B cell (primary cell): ENCODE results near the gene SFTPD. TPM values are rescaled to one million over a fixed set of nuclear protein-coding genes. Genes with fewer than 3 reads are reported as not detected.
"Not testable (repeated sequence)": the region's sequence is repeated elsewhere in the genome, so short reads cannot be mapped to it uniquely, and the experiment has no call there.

Experiments used
- ATAC-seq: fragments of 200-7000 bp; cut with Tn5 transposase; one replicate; pipeline ENCODE4 v1.10.0; 2021; ENCODE audit warnings: low read depth, mild to moderate bottlenecking, moderate number of reproducible peaks, moderate library complexity
- CTCF ChIA-PET: fragments of 350-600 bp; sonication (Branson Sonifier 250); formaldehyde crosslinking; loops from one replicate; lab custom pipeline; 2021; ENCODE audit warnings: antibody characterized with exemption, inconsistent platforms; lab: Charles Lee
- POLR2A ChIA-PET: fragments of 350-600 bp; sonication (Branson Sonifier 250); formaldehyde crosslinking; loops from one replicate; lab custom pipeline; 2021; ENCODE audit warnings: antibody characterized with exemption; lab: Charles Lee
- DNase-seq: peaks from one replicate; pipeline ENCODE4 v3.0.0; 2013
- H2AFZ ChIP-seq: 2 replicates; pipeline ENCODE4 v1.6.1; 2012; ENCODE audit warnings: mild to moderate bottlenecking, low read depth, low read length; ENCODE audit not compliant: insufficient read depth, poor library complexity, severe bottlenecking
- H3K27ac ChIP-seq, 2 donors: 1 replicate in 1 of 2; 2 replicates in 1 of 2; pipeline ENCODE4 v1.5.1; 2012 to 2013; ENCODE audit warnings: low read length in 2 of 2, mild to moderate bottlenecking in 2 of 2, moderate library complexity in 1 of 2
- H3K27me3 ChIP-seq, 4 experiments: fragments of 200-600 bp in 1 of 4; sonication (generic) in 1 of 4; replicated peaks in 1 of 4; 1 replicate in 2 of 4; 2 replicates in 2 of 4; pipeline versions ENCODE4 v1.6.1 to v1.7.0; 2013 to 2016; ENCODE audit warnings: low read length in 3 of 4, mild to moderate bottlenecking in 2 of 4, mixed read lengths in 1 of 4, moderate library complexity in 1 of 4; ENCODE audit not compliant: insufficient read depth in 4 of 4, control insufficient read depth in 3 of 4; ENCODE audit errors: control extremely low read depth in 1 of 4
- H3K36me3 ChIP-seq, 2 experiments: replicated peaks in 1 of 2; 1 replicate in 1 of 2; 2 replicates in 1 of 2; pipeline versions ENCODE4 v1.6.1 to v1.7.1; 2013; ENCODE audit warnings: low read length in 1 of 2; ENCODE audit not compliant: insufficient read depth in 2 of 2, control insufficient read depth in 1 of 2; ENCODE audit errors: control extremely low read depth in 1 of 2, extremely low read depth in 1 of 2
- H3K4me1 ChIP-seq, 2 donors: fragments of 200-600 bp in 1 of 2; sonication (generic) in 1 of 2; 1 replicate in 1 of 2; 2 replicates in 1 of 2; pipeline versions ENCODE4 v1.5.1 to v1.6.1; 2013 to 2017; ENCODE audit warnings: low read length in 2 of 2; ENCODE audit not compliant: control insufficient read depth in 2 of 2, insufficient read depth in 2 of 2
- H3K4me2 ChIP-seq: replicated peaks from 2 replicates; pipeline ENCODE3; 2012; ENCODE audit warnings: mild to moderate bottlenecking, low read depth, low read length; ENCODE audit not compliant: poor library complexity, severe bottlenecking
- H3K4me3 ChIP-seq, 5 experiments: fragments of 200-600 bp in 1 of 5; sonication (generic) in 1 of 5; 1 replicate in 3 of 5; 2 replicates in 2 of 5; pipeline versions ENCODE4 v1.5.1 to v1.7.0; 2011 to 2016; ENCODE audit warnings: low read length in 4 of 5, mild to moderate bottlenecking in 4 of 5, low read depth in 2 of 5, control low read depth in 1 of 5, moderate library complexity in 1 of 5; ENCODE audit not compliant: insufficient read depth in 1 of 5; ENCODE audit errors: control extremely low read depth in 1 of 5, extremely low read depth in 1 of 5
- H3K79me2 ChIP-seq: fragments of 200-600 bp; sonication (generic); one replicate; pipeline ENCODE4 v1.6.0; 2016; ENCODE audit warnings: low read length; ENCODE audit not compliant: control insufficient read depth, insufficient read depth
- H3K9ac ChIP-seq: fragments of 200-600 bp; sonication (generic); 2 replicates; pipeline ENCODE4 v1.6.1; 2017; ENCODE audit warnings: mild to moderate bottlenecking, low read length, moderate library complexity
- H3K9me3 ChIP-seq, 3 donors: one replicate each; pipeline versions ENCODE4 v1.6.1 to v1.7.1; 2013; ENCODE audit warnings: low read length in 2 of 3; ENCODE audit not compliant: control insufficient read depth in 2 of 3, insufficient read depth in 1 of 3; ENCODE audit errors: control extremely low read depth in 1 of 3
- H4K20me1 ChIP-seq: 2 replicates; pipeline ENCODE4 v1.6.0; 2012; ENCODE audit warnings: mild to moderate bottlenecking, low read length; ENCODE audit not compliant: insufficient read depth, control insufficient read depth, poor library complexity, severe bottlenecking
- H3K27ac Mint-ChIP-seq: one replicate; pipeline ENCODE4 v1.8.0; 2021; ENCODE audit warnings: mixed read lengths
- H3K27me3 Mint-ChIP-seq: one replicate; pipeline ENCODE4 v1.8.0; 2021; ENCODE audit warnings: mixed read lengths
- H3K4me1 Mint-ChIP-seq: one replicate; pipeline ENCODE4 v1.8.0; 2021; ENCODE audit warnings: mixed read lengths
- H3K4me3 Mint-ChIP-seq: one replicate; pipeline ENCODE4 v1.8.0; 2021; ENCODE audit warnings: mixed read lengths
- H3K9me3 Mint-ChIP-seq: one replicate; pipeline ENCODE4 v1.8.0; 2022; ENCODE audit warnings: mixed read lengths; ENCODE audit not compliant: insufficient read depth
- EZH2 ChIP-seq: IDR thresholded peaks from 2 replicates; pipeline ENCODE4 v1.6.1; 2012; ENCODE audit warnings: borderline replicate concordance, low read depth, mild to moderate bottlenecking, moderate library complexity, low read length; ENCODE audit not compliant: insufficient read depth, poor library complexity, severe bottlenecking
- WGBS: methylation state at CpG from one replicate; pipeline ENCODE4 v1.1.5; 2013; ENCODE audit warnings: missing lambda C conversion rate; ENCODE audit not compliant: insufficient coverage; 5-methylcytosine and 5-hydroxymethylcytosine counted together
- intact Hi-C: fragments of 100-400 bp; cut with micrococcal nuclease; formaldehyde crosslinking; loops from one replicate; pipeline ENCODE4 v1.10.0; 2022
- polyA plus RNA-seq: library from polyadenylated mRNA; depleted of rRNA; stranded (reverse); fragments of >200 nt; gene quantifications from 2 replicates; pipeline ENCODE4 v1.2.3, GENCODE V29; 2012
- total RNA-seq, 2 donors: library from RNA; stranded (reverse); fragments of 120-200 nt in 1 of 2; gene quantifications; 1 replicate in 1 of 2; 2 replicates in 1 of 2; pipeline versions ENCODE4 v1.2.3 to v1.2.4, GENCODE V29; 2013 to 2022
- TF ChIP-seq, protein P1 (sequence below): fragments of 200-600 bp; IDR thresholded peaks from one replicate; pipeline ENCODE4 v1.8.0; 2022; ENCODE audit warnings: antibody characterized with exemption, mild to moderate bottlenecking

Gene SFTPD
- total and polyA plus RNA-seq, 2 donors (not counting 1 experiment from before 2014, with no cell fraction given), result 0.24 to 0.59 TPM

DNA sequence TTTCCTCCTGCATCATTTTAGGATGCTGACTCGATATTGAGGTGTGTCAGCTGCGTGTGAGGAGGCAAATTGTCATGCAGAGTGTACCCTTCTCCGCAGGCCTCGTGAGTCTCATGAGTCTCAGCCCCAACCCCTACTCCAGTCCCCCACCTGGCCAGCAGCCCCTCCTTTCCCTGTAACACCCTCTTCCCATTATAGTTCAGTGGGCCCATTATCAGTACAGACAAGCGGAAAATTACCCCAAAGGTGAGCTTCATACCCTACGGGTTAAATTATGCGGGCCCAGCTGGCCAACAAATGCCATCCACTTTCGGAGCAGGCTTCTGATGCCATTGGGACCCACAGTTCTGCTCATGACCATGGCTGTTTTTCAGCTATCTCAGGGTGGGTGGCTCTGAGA lies 25.2 kb downstream of the SFTPD start:
- intact Hi-C loops, result no loop called here
- no peak overlapping the region for H3K4me3 ChIP-seq
- H3K4me3 Mint-ChIP-seq, result no peak overlapping the region
- peaks cover 5% of the 10 kb centered on the region for H3K4me1 Mint-ChIP-seq
- no peaks in the 10 kb centered on the region for H3K27me3 Mint-ChIP-seq
- ATAC-seq (no peak), DNase-seq (no peak)
- H3K27ac ChIP-seq, result no peak overlapping the region
- no peaks in the 10 kb centered on the region for H3K27me3 ChIP-seq
- no peaks in the 10 kb centered on the region for H4K20me1 ChIP-seq
- no peak overlapping the region for H3K4me2 ChIP-seq
- no peak for TF ChIP-seq EZH2
- TF ChIP-seq, protein P1, sequence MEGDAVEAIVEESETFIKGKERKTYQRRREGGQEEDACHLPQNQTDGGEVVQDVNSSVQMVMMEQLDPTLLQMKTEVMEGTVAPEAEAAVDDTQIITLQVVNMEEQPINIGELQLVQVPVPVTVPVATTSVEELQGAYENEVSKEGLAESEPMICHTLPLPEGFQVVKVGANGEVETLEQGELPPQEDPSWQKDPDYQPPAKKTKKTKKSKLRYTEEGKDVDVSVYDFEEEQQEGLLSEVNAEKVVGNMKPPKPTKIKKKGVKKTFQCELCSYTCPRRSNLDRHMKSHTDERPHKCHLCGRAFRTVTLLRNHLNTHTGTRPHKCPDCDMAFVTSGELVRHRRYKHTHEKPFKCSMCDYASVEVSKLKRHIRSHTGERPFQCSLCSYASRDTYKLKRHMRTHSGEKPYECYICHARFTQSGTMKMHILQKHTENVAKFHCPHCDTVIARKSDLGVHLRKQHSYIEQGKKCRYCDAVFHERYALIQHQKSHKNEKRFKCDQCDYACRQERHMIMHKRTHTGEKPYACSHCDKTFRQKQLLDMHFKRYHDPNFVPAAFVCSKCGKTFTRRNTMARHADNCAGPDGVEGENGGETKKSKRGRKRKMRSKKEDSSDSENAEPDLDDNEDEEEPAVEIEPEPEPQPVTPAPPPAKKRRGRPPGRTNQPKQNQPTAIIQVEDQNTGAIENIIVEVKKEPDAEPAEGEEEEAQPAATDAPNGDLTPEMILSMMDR, result no peak
- peaks cover 0 to 13% (median 8%) of the 10 kb centered on the region in 3 donors for H3K9me3 ChIP-seq
- H3K79me2 ChIP-seq, result no peaks in the 10 kb centered on the region
- H3K27ac Mint-ChIP-seq, result no peak overlapping the region
- WGBS, result 95% methylated on average over 7 of the region's 8 CpGs
- H3K9me3 Mint-ChIP-seq, result peaks cover 5% of the 10 kb centered on the region
- no peaks in the 10 kb centered on the region for H3K36me3 ChIP-seq
- no peak overlapping the region for H3K9ac ChIP-seq
- ChIA-PET CTCF (interaction anchor here (1.2 kb wide), 1 partner anchor 124 kb away, joined by 3 read pairs; no protein-coding TSS in a partner anchor), POLR2A (no interaction called here)
- H2AFZ ChIP-seq, result no peak overlapping the region
- H3K4me1 ChIP-seq, result peaks cover 0 to 2% of the 10 kb centered on the region in 2 donors

DNA sequence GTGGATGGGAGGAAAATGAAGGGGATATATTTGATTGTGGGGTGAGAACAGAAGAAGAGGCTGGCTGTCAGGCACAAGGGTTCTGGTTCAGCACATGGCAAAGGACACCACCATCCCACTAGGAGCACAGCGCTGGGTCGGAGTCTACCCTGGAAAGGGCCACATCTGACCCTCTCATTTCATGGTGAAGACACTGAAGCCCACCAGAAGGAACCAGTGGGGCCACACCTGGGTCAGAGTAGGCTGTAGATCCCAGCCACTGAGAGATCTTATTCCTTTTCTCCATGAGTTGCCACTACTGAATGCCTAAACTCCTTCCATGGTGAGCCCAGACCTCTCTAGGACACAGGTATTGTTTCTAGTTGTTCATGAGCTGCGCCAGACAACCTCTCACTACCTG lies 25.8 kb downstream of the SFTPD start:
- no peaks in the 10 kb centered on the region for H4K20me1 ChIP-seq
- intact Hi-C loops, result no loop called here
- TF ChIP-seq EZH2, result no peak
- TF ChIP-seq, protein P1, result no peak
- Mint-ChIP-seq H3K4me1 (peaks cover 10% of the 10 kb centered on the region), H3K27ac (no peak overlapping the region), H3K9me3 (peaks cover 5% of the 10 kb centered on the region), H3K4me3 (no peak overlapping the region), H3K27me3 (no peaks in the 10 kb centered on the region)
- H2AFZ ChIP-seq, result no peak overlapping the region
- H3K27me3 ChIP-seq, result no peaks in the 10 kb centered on the region
- peaks cover 0 to 5% of the 10 kb centered on the region in 2 donors for H3K4me1 ChIP-seq
- H3K36me3 ChIP-seq, result no peaks in the 10 kb centered on the region
- CTCF ChIA-PET, result interaction anchor here (1.2 kb wide), 1 partner anchor 124 kb away, joined by 3 read pairs; no protein-coding TSS in a partner anchor
- H3K4me2 ChIP-seq, result no peak overlapping the region
- H3K4me3 ChIP-seq, result no peak overlapping the region
- POLR2A ChIA-PET, result no interaction called here
- H3K79me2 ChIP-seq, result no peaks in the 10 kb centered on the region
- H3K27ac ChIP-seq, result no peak overlapping the region
- DNase-seq (no peak), ATAC-seq (no peak)
- H3K9ac ChIP-seq, result no peak overlapping the region
- 83% methylated on average over 3 of the region's 3 CpGs for WGBS
- H3K9me3 ChIP-seq, result peaks cover 0 to 13% (median 8%) of the 10 kb centered on the region in 3 donors

DNA sequence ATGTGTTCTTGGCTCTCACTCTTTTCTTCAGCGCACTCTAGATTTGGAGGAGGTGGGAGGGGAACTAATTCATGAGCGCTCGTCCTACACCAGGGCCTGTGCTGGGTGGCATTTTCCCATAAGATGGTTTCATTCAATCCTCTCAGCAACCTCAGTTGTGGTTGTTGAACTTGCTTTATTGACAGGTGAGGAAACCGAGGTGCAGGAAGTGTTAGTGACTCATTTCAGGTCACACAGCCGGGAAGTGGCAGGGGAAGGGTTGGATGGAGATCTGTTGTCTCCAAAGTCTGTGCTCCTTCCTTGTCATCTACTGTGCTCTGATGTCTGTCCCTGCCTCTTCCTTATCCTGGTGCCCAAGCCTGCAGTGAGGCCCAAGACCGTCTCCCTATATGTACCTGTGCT lies 26.9 kb downstream of the SFTPD start:
- H3K27me3 Mint-ChIP-seq, H3K36me3 ChIP-seq, POLR2A ChIA-PET, H3K4me1 ChIP-seq, intact Hi-C loops, H3K9me3 Mint-ChIP-seq, CTCF ChIA-PET, H3K79me2 ChIP-seq, H3K27ac Mint-ChIP-seq, H2AFZ ChIP-seq, ATAC-seq, DNase-seq, H3K9ac ChIP-seq, H3K9me3 ChIP-seq, H3K4me2 ChIP-seq, H4K20me1 ChIP-seq, H3K27me3 ChIP-seq, H3K4me3 Mint-ChIP-seq, H3K4me3 ChIP-seq, H3K27ac ChIP-seq: not testable (repeated sequence)
- WGBS, result no CpG with 5 or more reads among the region's 6 CpGs
- H3K4me1 Mint-ChIP-seq, result peaks cover 15% of the 10 kb centered on the region
